SK-N-SH treated with all-trans-retinoic acid at 6 μM for 48 hours (cell line): ENCODE results near the gene ZNF600.
A peak's percentile ranks its signal among the peaks of the same experiment; 100 is the strongest.

Experiments used
- ATAC-seq: fragments of 200-7000 bp; cut with Tn5 transposase; 3 replicates; pipeline ENCODE4 v1.9.1; 2020; ENCODE audit warnings: mild to moderate bottlenecking, moderate library complexity
- BACH2 ChIP-seq: fragments of 250-450 bp; sonication (Bioruptor Pico); IDR thresholded peaks from 2 replicates; pipeline ENCODE4 v1.9.0; 2021; ENCODE audit warnings: mild to moderate bottlenecking, borderline replicate concordance
- CREB5 ChIP-seq: fragments of 250-450 bp; sonication (Bioruptor Pico); IDR thresholded peaks from 2 replicates; pipeline ENCODE4 v1.5.1; 2020; ENCODE audit warnings: low read depth, mild to moderate bottlenecking, moderate library complexity
- CSDC2 ChIP-seq: fragments of 250-450 bp; sonication (Bioruptor Pico); IDR thresholded peaks from 2 replicates; pipeline ENCODE4 v1.5.0; 2020; ENCODE audit warnings: mild to moderate bottlenecking, moderate library complexity
- CSRNP3 ChIP-seq: fragments of 250-450 bp; sonication (Bioruptor Pico); IDR thresholded peaks from 2 replicates; pipeline ENCODE4 v1.5.1; 2021; ENCODE audit warnings: mild to moderate bottlenecking, moderate library complexity
- ESRRG ChIP-seq: fragments of 250-450 bp; sonication (Bioruptor Pico); IDR thresholded peaks from 2 replicates; pipeline ENCODE4 v1.6.1; 2021; ENCODE audit warnings: mild to moderate bottlenecking
- GLIS3 ChIP-seq: fragments of 250-450 bp; sonication (Bioruptor Pico); IDR thresholded peaks from 2 replicates; pipeline ENCODE4 v1.5.0; 2020; ENCODE audit warnings: mild to moderate bottlenecking, moderate library complexity
- ISL1 ChIP-seq: fragments of 250-450 bp; sonication (Bioruptor Pico); IDR thresholded peaks from 2 replicates; pipeline ENCODE4 v2.1.2; 2022; ENCODE audit warnings: mild to moderate bottlenecking, moderate library complexity
- OSR1 ChIP-seq: fragments of 250-450 bp; sonication (Bioruptor Pico); IDR thresholded peaks from 2 replicates; pipeline ENCODE4 v1.8.0; 2022; ENCODE audit warnings: moderate library complexity, mild to moderate bottlenecking, inconsistent platforms
- PATZ1 ChIP-seq: fragments of 250-450 bp; sonication (Bioruptor Pico); IDR thresholded peaks from 2 replicates; pipeline ENCODE4 v1.8.0; 2020; ENCODE audit warnings: mild to moderate bottlenecking, moderate library complexity, borderline replicate concordance
- POU6F1 ChIP-seq: fragments of 250-450 bp; sonication (Bioruptor Pico); IDR thresholded peaks from 2 replicates; pipeline ENCODE4 v1.8.0; 2021; ENCODE audit warnings: low read depth, mild to moderate bottlenecking, moderate library complexity, borderline replicate concordance
- PPARA ChIP-seq: fragments of 250-450 bp; sonication (Bioruptor Pico); IDR thresholded peaks from 2 replicates; pipeline ENCODE4 v1.5.0; 2020; ENCODE audit warnings: mild to moderate bottlenecking, borderline replicate concordance
- RARB ChIP-seq: fragments of 250-450 bp; sonication (Bioruptor Pico); IDR thresholded peaks from 2 replicates; pipeline ENCODE4 v1.8.0; 2021; ENCODE audit warnings: mild to moderate bottlenecking, moderate library complexity
- SNAI2 ChIP-seq: fragments of 250-450 bp; sonication (Bioruptor Pico); IDR thresholded peaks from 2 replicates; pipeline ENCODE4 v1.5.0; 2020; ENCODE audit warnings: mild to moderate bottlenecking, moderate library complexity
- TOX ChIP-seq: fragments of 250-450 bp; sonication (Bioruptor Pico); IDR thresholded peaks from 2 replicates; pipeline ENCODE4 v1.8.0; 2021; ENCODE audit warnings: mild to moderate bottlenecking, moderate library complexity, borderline replicate concordance
- TSHZ2 ChIP-seq: fragments of 250-450 bp; sonication (Bioruptor Pico); IDR thresholded peaks from 2 replicates; pipeline ENCODE4 v1.5.0; 2020; ENCODE audit warnings: mild to moderate bottlenecking, moderate library complexity
- ZC3H10 ChIP-seq: fragments of 250-450 bp; sonication (Bioruptor Pico); IDR thresholded peaks from 2 replicates; pipeline ENCODE4 v1.5.1; 2021; ENCODE audit warnings: mild to moderate bottlenecking, moderate library complexity
- ZFP3 ChIP-seq: fragments of 250-450 bp; sonication (Bioruptor Pico); IDR thresholded peaks from 2 replicates; pipeline ENCODE4 v1.5.0; 2020; ENCODE audit warnings: mild to moderate bottlenecking, moderate library complexity
- ZFP30 ChIP-seq: fragments of 450-650 bp; formaldehyde crosslinking; IDR thresholded peaks from 2 replicates; pipeline ENCODE4 v1.5.0; 2022; ENCODE audit warnings: mild to moderate bottlenecking, moderate library complexity
- ZNF565 ChIP-seq: fragments of 450-650 bp; formaldehyde crosslinking; conservative IDR thresholded peaks from 2 replicates; pipeline ENCODE4 v1.5.0; 2020; ENCODE audit warnings: low read depth, mild to moderate bottlenecking, moderate library complexity
- ZNF70 ChIP-seq: fragments of 450-650 bp; formaldehyde crosslinking; IDR thresholded peaks from 2 replicates; pipeline ENCODE4 v1.5.0; 2020; ENCODE audit warnings: mild to moderate bottlenecking, moderate library complexity
- ZNF8 ChIP-seq: fragments of 450-650 bp; formaldehyde crosslinking; IDR thresholded peaks from 2 replicates; pipeline ENCODE4 v1.5.0; 2020; ENCODE audit warnings: mild to moderate bottlenecking, moderate library complexity

ZNF600 gene

GRCh38 chr19:52789440-52789839, 2.8 kb upstream of the ZNF600 start:
- no peak for ATAC-seq
- no peak for TF ChIP-seq TSHZ2 (CRISPR knock-in tag)
- no peak for TF ChIP-seq TOX (CRISPR knock-in tag)
- TF ChIP-seq GLIS3, result no peak
- TF ChIP-seq ZFP3 (CRISPR knock-in tag), result no peak
- TF ChIP-seq BACH2, result no peak
- TF ChIP-seq ZFP30 (CRISPR knock-in tag), result no peak
- TF ChIP-seq OSR1 (CRISPR knock-in tag), result no peak
- TF ChIP-seq ISL1, result no peak

- TF ChIP-seq CSRNP3 (CRISPR knock-in tag) (no peak), PPARA (CRISPR knock-in tag) (no peak), ZFP30 (CRISPR knock-in tag) (no peak), RARB (CRISPR knock-in tag) (no peak), POU6F1 (CRISPR knock-in tag) (no peak), CSDC2 (no peak), ZNF70 (CRISPR knock-in tag) (no peak), PATZ1 (CRISPR knock-in tag) (no peak), CREB5 (CRISPR knock-in tag) (no peak), ZC3H10 (CRISPR knock-in tag) (no peak), GLIS3 (no peak), OSR1 (CRISPR knock-in tag) (no peak), ZFP3 (CRISPR knock-in tag) (no peak), ISL1 (no peak), SNAI2 (CRISPR knock-in tag) (no peak), BACH2 (no peak), ZNF8 (CRISPR knock-in tag) (no peak), ESRRG (no peak), ZNF565 (CRISPR knock-in tag) (no peak), TSHZ2 (CRISPR knock-in tag) (no peak)
- ATAC-seq, result peak; percentile 58
Observed at GRCh38 chr19:52786078-52786463, 520 bp downstream of the ZNF600 start.
